Measurements from ENCODE around the gene KLHL2. TPM values are rescaled to one million over a fixed set of nuclear protein-coding genes. Genes with fewer than 3 reads are reported as not detected.

The KLHL2 gene
- total RNA-seq, 6 experiments from 2014 or later, result 10.9 to 13.7 (median 11.4) TPM

GRCh38 chr4:165185448-165185847 is 21.9 kb upstream of the KLHL2 start:
- peaks cover 8% of the 10 kb centered on the region for H3K27me3 Mint-ChIP-seq (ENCODE audit: insufficient read depth)
- no peaks in the 10 kb centered on the region for H3K4me1 Mint-ChIP-seq (ENCODE audit: low read depth)
- DNase-seq, result no peak
- H3K36me3 Mint-ChIP-seq (ENCODE audit: low read depth), result no peaks in the 10 kb centered on the region
- no peak overlapping the region for H3K27ac Mint-ChIP-seq
- H3K4me3 Mint-ChIP-seq, result no peak overlapping the region
- TF ChIP-seq, protein P1, sequence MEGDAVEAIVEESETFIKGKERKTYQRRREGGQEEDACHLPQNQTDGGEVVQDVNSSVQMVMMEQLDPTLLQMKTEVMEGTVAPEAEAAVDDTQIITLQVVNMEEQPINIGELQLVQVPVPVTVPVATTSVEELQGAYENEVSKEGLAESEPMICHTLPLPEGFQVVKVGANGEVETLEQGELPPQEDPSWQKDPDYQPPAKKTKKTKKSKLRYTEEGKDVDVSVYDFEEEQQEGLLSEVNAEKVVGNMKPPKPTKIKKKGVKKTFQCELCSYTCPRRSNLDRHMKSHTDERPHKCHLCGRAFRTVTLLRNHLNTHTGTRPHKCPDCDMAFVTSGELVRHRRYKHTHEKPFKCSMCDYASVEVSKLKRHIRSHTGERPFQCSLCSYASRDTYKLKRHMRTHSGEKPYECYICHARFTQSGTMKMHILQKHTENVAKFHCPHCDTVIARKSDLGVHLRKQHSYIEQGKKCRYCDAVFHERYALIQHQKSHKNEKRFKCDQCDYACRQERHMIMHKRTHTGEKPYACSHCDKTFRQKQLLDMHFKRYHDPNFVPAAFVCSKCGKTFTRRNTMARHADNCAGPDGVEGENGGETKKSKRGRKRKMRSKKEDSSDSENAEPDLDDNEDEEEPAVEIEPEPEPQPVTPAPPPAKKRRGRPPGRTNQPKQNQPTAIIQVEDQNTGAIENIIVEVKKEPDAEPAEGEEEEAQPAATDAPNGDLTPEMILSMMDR (IDR thresholded peaks at IDR 0.05), result no peak
- H3K9me3 Mint-ChIP-seq, result no peaks in the 10 kb centered on the region

- H3K27ac Mint-ChIP-seq, result no peak overlapping the region
- no peaks in the 10 kb centered on the region for H3K36me3 Mint-ChIP-seq (ENCODE audit: low read depth)
- H3K4me1 Mint-ChIP-seq (ENCODE audit: low read depth), result no peaks in the 10 kb centered on the region
- TF ChIP-seq, protein P1 (IDR thresholded peaks at IDR 0.05), result no peak
- H3K27me3 Mint-ChIP-seq (ENCODE audit: insufficient read depth), result peaks cover 9% of the 10 kb centered on the region
- no peaks in the 10 kb centered on the region for H3K9me3 Mint-ChIP-seq
- no peak overlapping the region for H3K4me3 Mint-ChIP-seq
- no peak for DNase-seq
Measured at GRCh38 chr4:165190591-165191347, 16.6 kb upstream of the KLHL2 start.

DNA sequence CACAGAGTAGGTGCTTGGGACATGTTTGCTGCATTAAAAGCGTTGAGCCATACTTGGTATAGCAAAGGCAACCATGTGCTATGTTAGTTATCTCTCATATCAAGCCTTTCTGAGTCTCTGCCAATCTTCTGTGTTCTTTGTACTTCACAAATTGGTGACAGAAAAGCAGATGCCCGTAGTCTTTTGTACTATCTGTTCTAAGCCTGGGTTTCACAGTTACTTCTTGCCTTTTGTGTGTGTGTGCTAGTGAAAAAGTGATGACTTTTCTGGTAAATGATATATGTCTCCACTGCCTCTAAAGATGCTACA is 16.1 kb upstream of the KLHL2 start:
- no peaks in the 10 kb centered on the region for H3K36me3 Mint-ChIP-seq (ENCODE audit: low read depth)
- H3K9me3 Mint-ChIP-seq, result no peaks in the 10 kb centered on the region
- H3K27me3 Mint-ChIP-seq (ENCODE audit: insufficient read depth), result peaks cover 9% of the 10 kb centered on the region
- no peak overlapping the region for H3K27ac Mint-ChIP-seq
- no peak overlapping the region for H3K4me3 Mint-ChIP-seq
- DNase-seq, result no peak
- no peaks in the 10 kb centered on the region for H3K4me1 Mint-ChIP-seq (ENCODE audit: low read depth)
- TF ChIP-seq, protein P1 (IDR thresholded peaks at IDR 0.05), result no peak

GRCh38 chr4:165191814-165192499 is 15.4 kb upstream of the KLHL2 start:
- TF ChIP-seq, protein P1 (IDR thresholded peaks at IDR 0.05), result no peak
- DNase-seq, result no peak
- Mint-ChIP-seq H3K36me3 (ENCODE audit: low read depth) (no peaks in the 10 kb centered on the region), H3K27me3 (ENCODE audit: insufficient read depth) (peaks cover 9% of the 10 kb centered on the region), H3K4me1 (ENCODE audit: low read depth) (no peaks in the 10 kb centered on the region), H3K27ac (no peak overlapping the region), H3K9me3 (no peaks in the 10 kb centered on the region), H3K4me3 (no peak overlapping the region)

GRCh38 chr4:165192500-165192898 is 14.9 kb upstream of the KLHL2 start:
- Mint-ChIP-seq H3K27me3 (ENCODE audit: insufficient read depth) (peaks cover 9% of the 10 kb centered on the region), H3K27ac (no peak overlapping the region), H3K9me3 (no peaks in the 10 kb centered on the region), H3K36me3 (ENCODE audit: low read depth) (no peaks in the 10 kb centered on the region), H3K4me3 (no peak overlapping the region), H3K4me1 (ENCODE audit: low read depth) (no peaks in the 10 kb centered on the region)
- TF ChIP-seq, protein P1 (IDR thresholded peaks at IDR 0.05), result no peak
- no peak for DNase-seq
